Stimulated activated naive B cell treated with anti-CD40 and anti-IgM and Interleukin-4, amounts not matched to agents 10 μg/mL and 1 μg/mL and 100 μg/mL, for 72 hours (primary cell): Measurements from ENCODE around the gene HOXD9.
A peak's percentile ranks its signal among the peaks of the same experiment; 100 is the strongest.

Source experiments
- ATAC-seq, 2 donors: fragments of 150-1000 bp; cut with Tn5 transposase; replicated peaks; 2 replicates each; pipeline ENCODE4 v1.10.0; 2021; ENCODE audit warnings: moderate library complexity in 1 of 2
- DNase-seq: peaks from one replicate; pipeline ENCODE4 v3.0.0; 2021
- H3K27ac Mint-ChIP-seq: one replicate; pipeline ENCODE4 v1.8.0; 2022; ENCODE audit warnings: mild to moderate bottlenecking, mixed read lengths
- H3K27me3 Mint-ChIP-seq, 2 donors: one replicate each; pipeline ENCODE4 v1.8.0; 2022; ENCODE audit warnings: mixed read lengths in 2 of 2
- H3K36me3 Mint-ChIP-seq, 2 donors: one replicate each; pipeline ENCODE4 v1.8.0; 2022; ENCODE audit warnings: mixed read lengths in 2 of 2, mild to moderate bottlenecking in 1 of 2
- H3K4me1 Mint-ChIP-seq, 2 donors: one replicate each; pipeline ENCODE4 v1.8.0; 2022; ENCODE audit warnings: mixed read lengths in 2 of 2, mild to moderate bottlenecking in 1 of 2
- H3K4me3 Mint-ChIP-seq, 2 donors: one replicate each; pipeline ENCODE4 v1.8.0; 2022; ENCODE audit warnings: mild to moderate bottlenecking in 2 of 2, mixed read lengths in 2 of 2, moderate library complexity in 1 of 2
- H3K9me3 Mint-ChIP-seq, 2 donors: one replicate each; pipeline ENCODE4 v1.8.0; 2022; ENCODE audit warnings: mixed read lengths in 2 of 2, mild to moderate bottlenecking in 1 of 2

HOXD9 gene

GRCh38 chr2:176124947-176125771 lies 2.6 kb downstream of the HOXD9 start:
- H3K27ac Mint-ChIP-seq: peak overlapping the region; percentile 70
- no peaks in the 10 kb centered on the region for H3K9me3 Mint-ChIP-seq
- peaks cover 2 to 3% of the 10 kb centered on the region in 2 donors for H3K36me3 Mint-ChIP-seq
- ATAC-seq: no peak
- H3K4me1 Mint-ChIP-seq: peaks cover 13 to 32% of the 10 kb centered on the region in 2 donors
- H3K4me3 Mint-ChIP-seq: no peak overlapping the region
- H3K27me3 Mint-ChIP-seq: peaks cover 67 to 68% of the 10 kb centered on the region in 2 donors
- DNase-seq: no peak

- H3K36me3 Mint-ChIP-seq: peaks cover 2 to 3% of the 10 kb centered on the region in 2 donors
- peak overlapping the region; percentile 7 for H3K27ac Mint-ChIP-seq
- H3K9me3 Mint-ChIP-seq: no peaks in the 10 kb centered on the region
- peaks cover 63 to 65% of the 10 kb centered on the region in 2 donors for H3K27me3 Mint-ChIP-seq
- H3K4me1 Mint-ChIP-seq: peaks cover 13 to 36% of the 10 kb centered on the region in 2 donors
- no peak for DNase-seq
- no peak overlapping the region for H3K4me3 Mint-ChIP-seq
- no peak for ATAC-seq
Observed at GRCh38 chr2:176125772-176126054, 3.2 kb downstream of the HOXD9 start.

- DNase-seq: no peak
- Mint-ChIP-seq H3K27ac (peak overlapping the region; percentile 51), H3K9me3 (no peaks in the 10 kb centered on the region), H3K27me3 (peaks cover 63 to 66% of the 10 kb centered on the region in 2 donors), H3K4me3 (no peak overlapping the region), H3K4me1 (peaks cover 18 to 44% of the 10 kb centered on the region in 2 donors), H3K36me3 (peaks cover 0 to 3% of the 10 kb centered on the region in 2 donors)
- no peak for ATAC-seq
Observed at GRCh38 chr2:176126929-176127773, 4.6 kb downstream of the HOXD9 start.

- ATAC-seq (no peak), DNase-seq (no peak)
- Mint-ChIP-seq H3K9me3 (no peaks in the 10 kb centered on the region), H3K27me3 (peaks cover 67 to 71% of the 10 kb centered on the region in 2 donors), H3K36me3 (peaks cover 1 to 6% of the 10 kb centered on the region in 2 donors), H3K4me3 (no peak overlapping the region), H3K4me1 (peaks cover 20 to 45% of the 10 kb centered on the region in 2 donors), H3K27ac (peak overlapping the region; percentile 88)
Observed at GRCh38 chr2:176127774-176128072, 5.2 kb downstream of the HOXD9 start.

- peak overlapping the region; percentile 88 for H3K27ac Mint-ChIP-seq
- no peak for ATAC-seq
- H3K27me3 Mint-ChIP-seq: peaks cover 71 to 75% of the 10 kb centered on the region in 2 donors
- H3K36me3 Mint-ChIP-seq: peaks cover 1 to 6% of the 10 kb centered on the region in 2 donors
- H3K4me1 Mint-ChIP-seq: peaks cover 20 to 44% of the 10 kb centered on the region in 2 donors
- H3K9me3 Mint-ChIP-seq: peaks cover 0 to 2% of the 10 kb centered on the region in 2 donors
- peak overlapping the region; percentile 28 to 48 for H3K4me3 Mint-ChIP-seq
- no peak for DNase-seq
Observed at GRCh38 chr2:176128172-176128981, 5.9 kb downstream of the HOXD9 start.

GRCh38 chr2:176128982-176129796 lies 6.7 kb downstream of the HOXD9 start, which contains the start of gene HOXD8:
Gene HOXD8 (plus strand): TSS chr2:176129705. CDS start chr2:176130367, 662 bp downstream.
- Mint-ChIP-seq H3K27me3 (peaks cover 73 to 75% of the 10 kb centered on the region in 2 donors), H3K9me3 (peaks cover 0 to 2% of the 10 kb centered on the region in 2 donors), H3K27ac (peak within 1 kb of the TSS; percentile 88), H3K4me1 (peaks cover 14 to 37% of the 10 kb centered on the region in 2 donors), H3K4me3 (peak within 1 kb of the TSS; percentile 54 to 71), H3K36me3 (peaks cover 1 to 6% of the 10 kb centered on the region in 2 donors)
- ATAC-seq (no peak), DNase-seq (no peak)

- H3K4me3 Mint-ChIP-seq: no peak overlapping the region
- no peak for DNase-seq
- peaks cover 0 to 2% of the 10 kb centered on the region in 2 donors for H3K9me3 Mint-ChIP-seq
- no peak overlapping the region for H3K27ac Mint-ChIP-seq
- H3K27me3 Mint-ChIP-seq: peaks cover 68 to 75% of the 10 kb centered on the region in 2 donors
- peaks cover 1 to 6% of the 10 kb centered on the region in 2 donors for H3K36me3 Mint-ChIP-seq
- ATAC-seq: no peak
- H3K4me1 Mint-ChIP-seq: peaks cover 14 to 34% of the 10 kb centered on the region in 2 donors
Observed at GRCh38 chr2:176129813-176130146, 7.3 kb downstream of the HOXD9 start.

GRCh38 chr2:176130147-176130956 lies 7.8 kb downstream of the HOXD9 start:
- Mint-ChIP-seq H3K36me3 (peaks cover 1 to 6% of the 10 kb centered on the region in 2 donors), H3K27me3 (peaks cover 67 to 75% of the 10 kb centered on the region in 2 donors), H3K9me3 (peaks cover 0 to 2% of the 10 kb centered on the region in 2 donors), H3K4me3 (peak overlapping the region; percentile 53 to 71), H3K27ac (peak overlapping the region; percentile 85), H3K4me1 (peaks cover 14 to 37% of the 10 kb centered on the region in 2 donors)
- no peak for DNase-seq
- no peak for ATAC-seq

GRCh38 chr2:176130957-176131847 lies 8.7 kb downstream of the HOXD9 start:
- no peak for ATAC-seq
- Mint-ChIP-seq H3K27ac (peak overlapping the region; percentile 85), H3K27me3 (peaks cover 68 to 75% of the 10 kb centered on the region in 2 donors), H3K4me3 (peak overlapping the region; percentile 48 to 56), H3K36me3 (peaks cover 1 to 10% of the 10 kb centered on the region in 2 donors), H3K4me1 (peaks cover 21 to 45% of the 10 kb centered on the region in 2 donors), H3K9me3 (peaks cover 2 to 4% of the 10 kb centered on the region in 2 donors)
- DNase-seq: no peak

- peaks cover 67 to 78% of the 10 kb centered on the region in 2 donors for H3K27me3 Mint-ChIP-seq
- no peak overlapping the region for H3K27ac Mint-ChIP-seq
- peaks cover 21 to 46% of the 10 kb centered on the region in 2 donors for H3K4me1 Mint-ChIP-seq
- no peak for DNase-seq
- H3K36me3 Mint-ChIP-seq: peaks cover 1 to 10% of the 10 kb centered on the region in 2 donors
- H3K9me3 Mint-ChIP-seq: peaks cover 2 to 4% of the 10 kb centered on the region in 2 donors
- ATAC-seq: no peak
- no peak overlapping the region for H3K4me3 Mint-ChIP-seq
Observed at GRCh38 chr2:176131848-176132158, 9.3 kb downstream of the HOXD9 start.

GRCh38 chr2:176132205-176133171 lies 10.0 kb downstream of the HOXD9 start:
- H3K9me3 Mint-ChIP-seq: peaks cover 2 to 4% of the 10 kb centered on the region in 2 donors
- H3K27me3 Mint-ChIP-seq: peaks cover 67 to 84% of the 10 kb centered on the region in 2 donors
- peak overlapping the region; percentile 15 for H3K27ac Mint-ChIP-seq
- peaks cover 1 to 10% of the 10 kb centered on the region in 2 donors for H3K36me3 Mint-ChIP-seq
- DNase-seq: no peak
- no peak for ATAC-seq
- peaks cover 22 to 46% of the 10 kb centered on the region in 2 donors for H3K4me1 Mint-ChIP-seq
- H3K4me3 Mint-ChIP-seq: peak overlapping the region; percentile 48 to 74
